Measurements from ENCODE around the gene IL18RAP. TPM values are rescaled to one million over a fixed set of nuclear protein-coding genes. Genes with fewer than 3 reads are reported as not detected.

The IL18RAP gene
- total RNA-seq, 1 experiment from 2014 or later: not detected

- H3K27me3 ChIP-seq (ENCODE audit: insufficient read depth, low read length): no peaks in the 10 kb centered on the region
- H3K4ac ChIP-seq (ENCODE audit: low read depth, low read length): no peak overlapping the region
- H4K20me1 ChIP-seq (ENCODE audit: control insufficient read depth, insufficient read depth, insufficient read length): no peaks in the 10 kb centered on the region
- no peak overlapping the region for H3K9ac ChIP-seq (ENCODE audit: extremely low read depth, insufficient read length, low read length)
- no peak overlapping the region for H3T11ph ChIP-seq (ENCODE audit: low read length)
- Mint-ChIP-seq H3K9me3 (no peaks in the 10 kb centered on the region), H3K27ac (no peak overlapping the region), H3K4me1 (no peaks in the 10 kb centered on the region), H3K36me3 (ENCODE audit: insufficient read depth in 1 of 3, low read depth in 3 of 3) (no peaks in the 10 kb centered on the region), H3K4me3 (no peak overlapping the region), H3K27me3 (ENCODE audit: low read depth) (no peaks in the 10 kb centered on the region)
- TF ChIP-seq, protein P1, sequence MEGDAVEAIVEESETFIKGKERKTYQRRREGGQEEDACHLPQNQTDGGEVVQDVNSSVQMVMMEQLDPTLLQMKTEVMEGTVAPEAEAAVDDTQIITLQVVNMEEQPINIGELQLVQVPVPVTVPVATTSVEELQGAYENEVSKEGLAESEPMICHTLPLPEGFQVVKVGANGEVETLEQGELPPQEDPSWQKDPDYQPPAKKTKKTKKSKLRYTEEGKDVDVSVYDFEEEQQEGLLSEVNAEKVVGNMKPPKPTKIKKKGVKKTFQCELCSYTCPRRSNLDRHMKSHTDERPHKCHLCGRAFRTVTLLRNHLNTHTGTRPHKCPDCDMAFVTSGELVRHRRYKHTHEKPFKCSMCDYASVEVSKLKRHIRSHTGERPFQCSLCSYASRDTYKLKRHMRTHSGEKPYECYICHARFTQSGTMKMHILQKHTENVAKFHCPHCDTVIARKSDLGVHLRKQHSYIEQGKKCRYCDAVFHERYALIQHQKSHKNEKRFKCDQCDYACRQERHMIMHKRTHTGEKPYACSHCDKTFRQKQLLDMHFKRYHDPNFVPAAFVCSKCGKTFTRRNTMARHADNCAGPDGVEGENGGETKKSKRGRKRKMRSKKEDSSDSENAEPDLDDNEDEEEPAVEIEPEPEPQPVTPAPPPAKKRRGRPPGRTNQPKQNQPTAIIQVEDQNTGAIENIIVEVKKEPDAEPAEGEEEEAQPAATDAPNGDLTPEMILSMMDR (conservative IDR thresholded peaks at IDR 0.05): no peak
- no peaks in the 10 kb centered on the region for H3K79me1 ChIP-seq (ENCODE audit: insufficient read depth, low read depth, low read length, poor library complexity, severe bottlenecking)
- no peak overlapping the region for H3K4me2 ChIP-seq (ENCODE audit: insufficient read depth, insufficient read length, low read length)
- H2AFZ ChIP-seq (ENCODE audit: low read length): no peak overlapping the region
- H3K79me2 ChIP-seq (ENCODE audit: insufficient read depth, low read length): no peaks in the 10 kb centered on the region
- no peak overlapping the region for H4K91ac ChIP-seq (ENCODE audit: insufficient read length, low read depth, low read length)
- no peaks in the 10 kb centered on the region for H3K4me1 ChIP-seq (ENCODE audit: insufficient read depth, low read length)
- no peaks in the 10 kb centered on the region for H3K23me2 ChIP-seq (ENCODE audit: insufficient read length, low read depth, low read length, poor library complexity, severe bottlenecking)
- H2BK20ac ChIP-seq (ENCODE audit: low read depth, low read length, poor library complexity, severe bottlenecking): no peak overlapping the region
- H4K8ac ChIP-seq (replicated peaks; ENCODE audit: insufficient read length, low read depth, low read length): no peak overlapping the region
- H2BK120ac ChIP-seq (ENCODE audit: low read depth, low read length, poor library complexity, severe bottlenecking): no peak overlapping the region
- DNase-seq: no peak
- no peak overlapping the region for H2BK15ac ChIP-seq (ENCODE audit: low read depth, low read length)
- no peak overlapping the region for H4K5ac ChIP-seq (ENCODE audit: insufficient read length, low read depth, low read length)
- no peak overlapping the region for H2BK12ac ChIP-seq (ENCODE audit: insufficient read length, low read depth, low read length)
- no CpG with 5 or more reads among the region's 2 CpGs for WGBS (ENCODE audit: extremely low coverage, insufficient read length, low lambda C conversion rate)
- H3K9me3 ChIP-seq (ENCODE audit: control insufficient read depth, low read depth, low read length): no peaks in the 10 kb centered on the region
- H2BK5ac ChIP-seq (ENCODE audit: insufficient read length, low read length): no peak overlapping the region
- no peak overlapping the region for H3K14ac ChIP-seq (ENCODE audit: insufficient read depth, low read length)
- H3K18ac ChIP-seq (ENCODE audit: insufficient read length, low read depth, low read length): no peak overlapping the region
- no peak overlapping the region for H3K23ac ChIP-seq (ENCODE audit: insufficient read length, low read depth, low read length)
- no peak overlapping the region for H2AK5ac ChIP-seq (ENCODE audit: insufficient read length, low read length)
- H3K27ac ChIP-seq (ENCODE audit: insufficient read length, low read depth, low read length): no peak overlapping the region
- no peak overlapping the region for H3K56ac ChIP-seq (ENCODE audit: insufficient read length, low read depth, low read length)
Observed at GRCh38 chr2:102434655-102435381, 11.9 kb downstream of the IL18RAP start.
